ENCODE results near the gene ELAVL3.

DNA sequence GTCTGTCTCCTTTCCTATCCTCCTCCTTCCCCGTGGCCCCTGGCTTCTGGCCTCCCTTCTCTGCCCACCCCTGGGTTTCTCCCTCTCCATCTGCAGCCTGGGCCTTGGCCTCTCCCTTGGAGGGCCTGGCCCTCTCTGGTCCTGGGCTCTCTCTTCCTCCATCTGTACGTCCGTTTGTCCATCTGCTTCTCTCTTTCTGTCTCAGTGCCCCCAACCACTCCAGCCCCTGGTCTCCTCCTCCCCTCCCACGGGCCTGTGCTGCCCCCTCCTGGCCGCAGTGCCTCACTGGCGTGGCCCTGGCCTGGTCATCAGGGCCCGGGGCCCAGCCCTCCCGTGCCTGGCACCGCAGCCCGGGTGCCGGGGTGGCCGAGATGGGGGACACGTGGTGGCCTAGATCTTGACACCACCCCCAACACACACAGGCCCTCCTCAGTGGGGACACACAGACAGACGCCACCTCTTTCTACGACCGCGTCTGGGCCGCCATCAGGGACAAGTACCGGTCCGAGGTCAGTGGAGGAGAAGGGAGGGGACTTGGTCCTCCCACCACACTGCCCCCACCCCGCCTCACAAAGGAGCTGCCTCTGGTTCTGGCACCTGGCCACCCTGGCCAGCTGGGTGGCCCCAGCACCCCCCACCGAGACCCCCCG is 34.1 kb downstream of the ELAVL3 start:
- TF ChIP-seq CTCF (conservative IDR thresholded peaks at IDR 0.05 in 1 of 2, IDR thresholded peaks at IDR 0.05 in 1 of 2; ENCODE audit: low read depth in 1 of 2, low read length in 2 of 2) (peak; percentile 67 to 69), EZH2 (IDR thresholded peaks at IDR 0.05; ENCODE audit: low read length, missing control alignments) (no peak)
